Activated T-cell treated with anti-CD3 and anti-CD28 coated beads, Interleukin-2, amount 50 U/mL, for 4 hours (primary cell): ENCODE measurements around the gene MAMDC2. TPM values are rescaled to one million over a fixed set of nuclear protein-coding genes. Genes with fewer than 3 reads are reported as not detected.

Source experiments
- ATAC-seq, 2 donors: fragments of 200-7000 bp; cut with Tn5 transposase; one replicate each; pipeline ENCODE4 v1.10.0; 2021
- DNase-seq: peaks from one replicate; pipeline ENCODE4 v3.0.0-alpha.2; 2020
- H3K27me3 Mint-ChIP-seq: one replicate; pipeline ENCODE4 v1.8.0; 2021; ENCODE audit warnings: low read depth, mixed read lengths
- H3K36me3 Mint-ChIP-seq: one replicate; pipeline ENCODE4 v1.8.0; 2022; ENCODE audit warnings: mixed read lengths; ENCODE audit not compliant: insufficient read depth
- H3K4me1 Mint-ChIP-seq: one replicate; pipeline ENCODE4 v1.8.0; 2021; ENCODE audit warnings: low read depth, mixed read lengths
- H3K4me3 Mint-ChIP-seq: one replicate; pipeline ENCODE4 v1.8.0; 2021; ENCODE audit warnings: mild to moderate bottlenecking, moderate library complexity, mixed read lengths
- H3K9me3 Mint-ChIP-seq: one replicate; pipeline ENCODE4 v1.8.0; 2021; ENCODE audit warnings: mixed read lengths
- total RNA-seq, 3 donors: library from RNA; stranded (reverse); gene quantifications; one replicate each; pipeline ENCODE4 v1.2.1, GENCODE V29; 2021

MAMDC2 gene
- not detected for total RNA-seq

- H3K9me3 Mint-ChIP-seq, result no peaks in the 10 kb centered on the region
- H3K4me1 Mint-ChIP-seq, result peaks cover 13% of the 10 kb centered on the region
- DNase-seq (no peak), ATAC-seq (peak in 1 of 2 donors; percentile 24)
- H3K4me3 Mint-ChIP-seq, result peak within 1 kb of the TSS; percentile 54
- peaks cover 58% of the 10 kb centered on the region for H3K27me3 Mint-ChIP-seq
- H3K36me3 Mint-ChIP-seq, result no peaks in the 10 kb centered on the region
These were observed at the start of gene MAMDC2 for GRCh38 chr9:70043689-70044489. Gene MAMDC2 (plus strand): TSS chr9:70043848. CDS start chr9:70044198, 350 bp downstream.

GRCh38 chr9:69995846-69996245 lies 47.8 kb upstream of the MAMDC2 start:
- DNase-seq (no peak), ATAC-seq (no peak)
- H3K4me3 Mint-ChIP-seq, result no peak overlapping the region
- H3K36me3 Mint-ChIP-seq, result no peaks in the 10 kb centered on the region
- H3K4me1 Mint-ChIP-seq, result no peaks in the 10 kb centered on the region
- no peaks in the 10 kb centered on the region for H3K9me3 Mint-ChIP-seq
- peaks cover 2% of the 10 kb centered on the region for H3K27me3 Mint-ChIP-seq

GRCh38 chr9:69996967-69997366 lies 46.7 kb upstream of the MAMDC2 start:
- no peaks in the 10 kb centered on the region for H3K36me3 Mint-ChIP-seq
- no peaks in the 10 kb centered on the region for H3K4me1 Mint-ChIP-seq
- H3K9me3 Mint-ChIP-seq, result no peaks in the 10 kb centered on the region
- DNase-seq (no peak), ATAC-seq (no peak)
- peaks cover 2% of the 10 kb centered on the region for H3K27me3 Mint-ChIP-seq
- no peak overlapping the region for H3K4me3 Mint-ChIP-seq

- H3K27me3 Mint-ChIP-seq, result peaks cover 2% of the 10 kb centered on the region
- no peak for ATAC-seq
- no peaks in the 10 kb centered on the region for H3K9me3 Mint-ChIP-seq
- H3K4me3 Mint-ChIP-seq, result no peak overlapping the region
- H3K4me1 Mint-ChIP-seq, result no peaks in the 10 kb centered on the region
- DNase-seq, result no peak
- no peaks in the 10 kb centered on the region for H3K36me3 Mint-ChIP-seq
These were observed 46.1 kb upstream of the MAMDC2 start for GRCh38 chr9:69997524-69997923.

GRCh38 chr9:69999315-69999714 lies 44.3 kb upstream of the MAMDC2 start:
- no peak overlapping the region for H3K4me3 Mint-ChIP-seq
- ATAC-seq (no peak), DNase-seq (no peak)
- H3K9me3 Mint-ChIP-seq, result no peaks in the 10 kb centered on the region
- peaks cover 3% of the 10 kb centered on the region for H3K27me3 Mint-ChIP-seq
- H3K4me1 Mint-ChIP-seq, result no peaks in the 10 kb centered on the region
- H3K36me3 Mint-ChIP-seq, result no peaks in the 10 kb centered on the region

GRCh38 chr9:70000469-70000868 lies 43.2 kb upstream of the MAMDC2 start:
- H3K4me1 Mint-ChIP-seq, result no peaks in the 10 kb centered on the region
- peaks cover 3% of the 10 kb centered on the region for H3K27me3 Mint-ChIP-seq
- DNase-seq, result no peak
- no peak overlapping the region for H3K4me3 Mint-ChIP-seq
- no peak for ATAC-seq
- H3K9me3 Mint-ChIP-seq, result no peaks in the 10 kb centered on the region
- H3K36me3 Mint-ChIP-seq, result no peaks in the 10 kb centered on the region

- ATAC-seq (no peak), DNase-seq (no peak)
- Mint-ChIP-seq H3K36me3 (no peaks in the 10 kb centered on the region), H3K4me3 (no peak overlapping the region), H3K4me1 (no peaks in the 10 kb centered on the region), H3K27me3 (peaks cover 6% of the 10 kb centered on the region), H3K9me3 (no peaks in the 10 kb centered on the region)
These were observed 39.5 kb upstream of the MAMDC2 start for GRCh38 chr9:70003901-70004714.

- peaks cover 10% of the 10 kb centered on the region for H3K27me3 Mint-ChIP-seq
- no peaks in the 10 kb centered on the region for H3K4me1 Mint-ChIP-seq
- no peak overlapping the region for H3K4me3 Mint-ChIP-seq
- no peaks in the 10 kb centered on the region for H3K9me3 Mint-ChIP-seq
- ATAC-seq (no peak), DNase-seq (no peak)
- H3K36me3 Mint-ChIP-seq, result no peaks in the 10 kb centered on the region
These were observed 37.3 kb upstream of the MAMDC2 start for GRCh38 chr9:70006306-70006705.

- Mint-ChIP-seq H3K9me3 (no peaks in the 10 kb centered on the region), H3K27me3 (peaks cover 10% of the 10 kb centered on the region), H3K4me3 (no peak overlapping the region), H3K4me1 (no peaks in the 10 kb centered on the region), H3K36me3 (no peaks in the 10 kb centered on the region)
- no peak for ATAC-seq
- no peak for DNase-seq
These were observed 35.8 kb upstream of the MAMDC2 start for GRCh38 chr9:70007831-70008230.

- H3K4me3 Mint-ChIP-seq, result no peak overlapping the region
- DNase-seq, result no peak
- H3K36me3 Mint-ChIP-seq, result no peaks in the 10 kb centered on the region
- ATAC-seq, result no peak
- H3K4me1 Mint-ChIP-seq, result no peaks in the 10 kb centered on the region
- no peaks in the 10 kb centered on the region for H3K9me3 Mint-ChIP-seq
- H3K27me3 Mint-ChIP-seq, result peaks cover 8% of the 10 kb centered on the region
These were observed 33.6 kb upstream of the MAMDC2 start for GRCh38 chr9:70010015-70010414.

- Mint-ChIP-seq H3K36me3 (no peaks in the 10 kb centered on the region), H3K4me3 (no peak overlapping the region), H3K27me3 (peaks cover 4% of the 10 kb centered on the region), H3K4me1 (no peaks in the 10 kb centered on the region), H3K9me3 (no peaks in the 10 kb centered on the region)
- ATAC-seq, result no peak
- no peak for DNase-seq
These were observed 32.3 kb upstream of the MAMDC2 start for GRCh38 chr9:70011366-70011765.

GRCh38 chr9:70012569-70012968 lies 31.1 kb upstream of the MAMDC2 start:
- Mint-ChIP-seq H3K4me3 (no peak overlapping the region), H3K27me3 (peaks cover 4% of the 10 kb centered on the region), H3K9me3 (no peaks in the 10 kb centered on the region), H3K4me1 (no peaks in the 10 kb centered on the region), H3K36me3 (no peaks in the 10 kb centered on the region)
- DNase-seq (no peak), ATAC-seq (no peak)

GRCh38 chr9:70013598-70014196 lies 30.0 kb upstream of the MAMDC2 start:
- no peaks in the 10 kb centered on the region for H3K9me3 Mint-ChIP-seq
- H3K4me1 Mint-ChIP-seq, result no peaks in the 10 kb centered on the region
- ATAC-seq, result no peak
- H3K27me3 Mint-ChIP-seq, result peaks cover 8% of the 10 kb centered on the region
- H3K36me3 Mint-ChIP-seq, result no peaks in the 10 kb centered on the region
- no peak for DNase-seq
- H3K4me3 Mint-ChIP-seq, result no peak overlapping the region

GRCh38 chr9:70015099-70015498 lies 28.5 kb upstream of the MAMDC2 start:
- Mint-ChIP-seq H3K27me3 (peaks cover 8% of the 10 kb centered on the region), H3K36me3 (no peaks in the 10 kb centered on the region), H3K4me3 (no peak overlapping the region), H3K9me3 (no peaks in the 10 kb centered on the region), H3K4me1 (no peaks in the 10 kb centered on the region)
- ATAC-seq (no peak), DNase-seq (no peak)
